ENCODE data around the gene CD2AP. TPM values are rescaled to one million over a fixed set of nuclear protein-coding genes. Genes with fewer than 3 reads are reported as not detected.
"Not testable (repeated sequence)": the region's sequence is repeated elsewhere in the genome, so short reads cannot be mapped to it uniquely, and the experiment has no call there.

The CD2AP gene
- total RNA-seq, 1 donor from 2014 or later: 113 TPM

- DNase-seq (ENCODE audit: low read depth): no peak
Measured at GRCh38 chr6:47457370-47457769, 20.2 kb upstream of the CD2AP start.

- peak; percentile 95 for DNase-seq (ENCODE audit: low read depth)
Measured at GRCh38 chr6:47464052-47464451, 13.5 kb upstream of the CD2AP start.

- no peak for DNase-seq (ENCODE audit: low read depth)
Measured at GRCh38 chr6:47465117-47465516, 12.5 kb upstream of the CD2AP start.

- no peak for DNase-seq (ENCODE audit: low read depth)
Measured at GRCh38 chr6:47471911-47472310, 5.7 kb upstream of the CD2AP start.

GRCh38 chr6:47473791-47474346 lies 3.7 kb upstream of the CD2AP start:
- peak; percentile 82 for DNase-seq (ENCODE audit: low read depth)

GRCh38 chr6:47475319-47475816 lies 2.2 kb upstream of the CD2AP start:
- no peak for DNase-seq (ENCODE audit: low read depth)

- no peak for DNase-seq (ENCODE audit: low read depth)
Measured at GRCh38 chr6:47476781-47477496, 650 bp upstream of the CD2AP start.

GRCh38 chr6:47478233-47479139 lies 897 bp downstream of the CD2AP start:
- no peak for DNase-seq (ENCODE audit: low read depth)

GRCh38 chr6:47479140-47479508 lies 1.5 kb downstream of the CD2AP start:
- DNase-seq (ENCODE audit: low read depth): no peak

GRCh38 chr6:47479874-47480273 lies 2.3 kb downstream of the CD2AP start:
- DNase-seq (ENCODE audit: low read depth): no peak

- not testable (repeated sequence) for DNase-seq (ENCODE audit: low read depth)
Measured at GRCh38 chr6:47481213-47481612, 3.6 kb downstream of the CD2AP start.

GRCh38 chr6:47481806-47482205 lies 4.2 kb downstream of the CD2AP start:
- DNase-seq (ENCODE audit: low read depth): no peak

GRCh38 chr6:47483516-47483852 lies 5.9 kb downstream of the CD2AP start:
- no peak for DNase-seq (ENCODE audit: low read depth)

- peak; percentile 64 for DNase-seq (ENCODE audit: low read depth)
Measured at GRCh38 chr6:47483853-47484546, 6.4 kb downstream of the CD2AP start.

GRCh38 chr6:47484616-47485015 lies 7.0 kb downstream of the CD2AP start:
- DNase-seq (ENCODE audit: low read depth): peak; percentile 99

GRCh38 chr6:47485083-47485482 lies 7.5 kb downstream of the CD2AP start:
- DNase-seq (ENCODE audit: low read depth): no peak

- DNase-seq (ENCODE audit: low read depth): peak; percentile 41
Measured at GRCh38 chr6:47485491-47486135, 8.0 kb downstream of the CD2AP start.

GRCh38 chr6:47489995-47490394 lies 12.4 kb downstream of the CD2AP start:
- no peak for DNase-seq (ENCODE audit: low read depth)

- DNase-seq (ENCODE audit: low read depth): no peak
Measured at GRCh38 chr6:47490676-47491075, 13.1 kb downstream of the CD2AP start.

- DNase-seq (ENCODE audit: low read depth): no peak
Measured at GRCh38 chr6:47492355-47492754, 14.8 kb downstream of the CD2AP start.

- DNase-seq (ENCODE audit: low read depth): no peak
Measured at GRCh38 chr6:47495207-47495606, 17.6 kb downstream of the CD2AP start.
